Heart left ventricle (tissue), 13 donors: ENCODE data around the gene GPR152.

Source experiments
- CTCF ChIP-seq, 12 donors: fragments of 200-600 bp; sonication (generic) in 4 of 12; IDR thresholded peaks; one replicate each; pipeline versions ENCODE4 v1.5.0 to v1.8.0; 2018 to 2022; ENCODE audit warnings: antibody characterized with exemption in 12 of 12, mild to moderate bottlenecking in 5 of 12
- POLR2A ChIP-seq, 2 donors: fragments of 450-650 bp; IDR thresholded peaks; one replicate each; pipeline ENCODE4 v1.6.1; 2017; ENCODE audit warnings: antibody characterized with exemption in 2 of 2, mild to moderate bottlenecking in 2 of 2, moderate library complexity in 2 of 2
- donor health status: ischemic (EF 13 %, LVEDD 7.1; RV severe dilation, severe dysfunction).
- donor health status: DM: no; HTN: yes; CAD: no.
- donor health status: DM: no; HTN: no; CAD: no.
- donor health status: ischemic (EF 25% LVEDD 6.9; RV normal size, moderate dysfunction).
- donor health status: ischemic (EF 25% LVEDD 5.7; RV mildly dilated, moderate dysfunction).
- donor health status: ischemic (EF 35%, LVEDD 5.7; RV mildly dilated, moderate dysfunction).
- donor health status: nonischemic (EF 11% LVEDD 7.7; RV severe dilation, severe dysfunction).
- donor health status: DM: yes; HTN: yes; CAD: no.
- donor health status: PGD.
- donor health status: ischemic (EF 29% LVEDD 5.4; RV normal size, mild dysfunction).
- donor health status: nonischemic (EF 23%, LVEDD 6.1; RV moderate dilation, normal function).

GRCh38 chr11:67457453-67457852, 4.9 kb upstream of the GPR152 start:
- no peak for TF ChIP-seq CTCF (IDR thresholded peaks at IDR 0.05)
- TF ChIP-seq POLR2A (IDR thresholded peaks at IDR 0.05) = no peak
